HG03520 (cell line): ENCODE results near the gene SIM1.
"Not testable (repeated sequence)": the region's sequence is repeated elsewhere in the genome, so short reads cannot be mapped to it uniquely, and the experiment has no call there.

ENCODE experiments used
- ATAC-seq: cut with Tn5 transposase; IDR thresholded peaks from one replicate; pipeline ENCODE4 v1.9.1; 2021; ENCODE audit warnings: mild to moderate bottlenecking, moderate library complexity; ENCODE audit not compliant: unreplicated experiment

Gene SIM1

DNA sequence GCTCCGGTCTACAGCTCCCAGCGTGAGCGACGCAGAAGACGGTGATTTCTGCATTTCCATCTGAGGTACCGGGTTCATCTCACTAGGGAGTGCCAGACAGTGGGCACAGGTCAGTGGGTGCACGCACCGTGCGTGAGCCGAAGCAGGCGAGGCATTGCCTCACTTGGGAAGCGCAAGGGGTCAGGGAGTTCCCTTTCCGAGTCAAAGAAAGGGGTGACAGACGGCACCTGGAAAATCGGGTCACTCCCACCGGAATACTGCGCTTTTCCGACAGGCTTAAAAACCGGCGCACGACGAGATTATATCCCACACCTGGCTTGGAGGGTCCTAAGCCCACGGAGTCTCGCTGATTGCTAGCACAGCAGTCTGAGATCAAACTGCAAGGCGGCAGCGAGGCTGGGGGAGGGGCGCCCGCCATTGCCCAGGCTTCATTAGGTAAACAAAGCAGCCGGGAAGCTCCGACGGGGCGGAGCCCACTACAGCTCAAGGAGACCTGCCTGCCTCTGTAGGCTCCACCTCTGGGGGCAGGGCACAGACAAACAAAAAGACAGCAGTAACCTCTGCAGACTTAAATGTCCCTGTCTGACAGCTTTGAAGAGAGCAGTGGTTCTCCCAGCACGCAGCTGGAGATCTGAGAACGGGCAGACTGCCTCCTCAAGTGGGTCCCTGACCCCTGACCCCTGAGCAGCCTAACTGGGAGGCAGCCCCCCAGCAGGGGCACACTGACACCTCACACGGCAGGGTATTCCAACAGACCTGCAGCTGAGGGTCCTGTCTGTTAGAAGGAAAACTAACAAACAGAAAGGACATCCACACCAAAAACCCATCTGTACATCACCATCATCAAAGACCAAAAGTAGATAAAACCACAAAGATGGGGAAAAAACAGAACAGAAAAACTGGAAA lies 109.7 kb downstream of the SIM1 start:
- not testable (repeated sequence) for ATAC-seq

DNA sequence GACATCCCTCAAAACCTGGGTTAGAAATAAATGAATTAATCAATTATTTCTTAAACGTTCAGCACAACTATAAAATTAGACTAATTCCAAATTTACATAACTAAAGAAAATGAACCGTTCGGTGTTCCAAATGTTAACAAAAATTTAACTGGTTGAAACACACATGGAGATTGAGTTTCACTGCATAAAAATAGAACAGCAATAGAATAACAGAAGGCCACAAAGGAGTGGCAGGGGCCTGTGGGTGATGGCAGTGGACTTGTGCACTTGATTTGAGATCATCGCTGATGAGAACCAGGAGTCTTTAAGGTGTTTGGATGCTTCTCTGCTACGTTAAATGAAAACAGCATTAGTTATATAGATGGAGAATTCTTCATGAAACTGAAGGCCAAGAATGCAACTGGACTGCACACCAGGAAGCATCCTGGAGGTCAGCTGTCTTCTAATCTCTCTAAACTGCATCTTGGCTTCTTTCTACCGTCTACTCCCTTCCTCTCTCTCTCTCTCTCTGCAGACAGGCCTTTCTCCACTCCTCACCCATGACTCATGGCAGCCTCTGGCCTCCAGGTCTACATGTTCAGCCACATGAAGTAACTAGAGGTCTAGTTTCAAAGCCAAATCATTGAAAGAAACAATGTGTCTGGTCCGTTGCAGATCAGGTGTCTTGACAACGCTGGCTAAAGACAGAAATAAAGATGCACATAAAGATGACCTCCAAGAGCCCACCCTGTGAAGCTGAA lies 111.3 kb downstream of the SIM1 start:
- no peak for ATAC-seq

DNA sequence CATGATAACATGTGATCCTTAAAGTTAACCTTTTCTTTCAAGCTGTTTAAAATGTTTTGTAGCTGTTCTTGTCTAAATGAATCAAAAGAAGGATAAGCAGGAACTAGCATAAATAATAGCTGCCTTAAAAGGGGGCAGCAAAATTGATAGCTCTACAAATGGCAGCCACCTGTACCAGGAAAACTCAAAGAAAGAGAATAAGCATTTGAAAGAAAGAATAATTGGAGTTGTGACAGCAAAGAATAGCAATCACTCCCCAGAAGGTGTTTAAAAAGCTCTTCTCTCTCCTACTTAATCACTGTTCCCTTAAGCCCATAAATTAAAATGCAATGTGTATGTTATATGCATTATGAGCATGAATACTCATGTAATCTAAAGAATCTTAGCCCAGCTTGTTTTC lies 114.6 kb downstream of the SIM1 start:
- no peak for ATAC-seq

DNA sequence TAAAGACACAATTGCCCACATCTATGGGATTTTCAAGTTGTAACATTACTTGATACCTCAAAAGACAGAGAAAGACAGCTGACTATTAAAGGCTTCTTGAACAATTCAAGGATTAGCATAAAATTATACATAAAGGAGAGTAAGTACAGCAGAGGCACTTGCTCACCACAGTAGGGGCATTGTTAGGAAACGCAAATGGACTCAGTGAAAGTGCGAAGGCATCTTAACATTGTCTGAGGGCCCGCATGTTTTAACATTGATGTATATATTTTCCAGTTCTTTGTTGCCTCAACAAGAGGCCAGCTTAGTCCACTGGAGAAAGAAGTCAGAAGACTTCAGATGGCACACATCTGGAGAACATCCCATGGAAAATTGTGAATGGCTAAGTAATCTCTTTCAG lies 115.4 kb downstream of the SIM1 start:
- no peak for ATAC-seq

DNA sequence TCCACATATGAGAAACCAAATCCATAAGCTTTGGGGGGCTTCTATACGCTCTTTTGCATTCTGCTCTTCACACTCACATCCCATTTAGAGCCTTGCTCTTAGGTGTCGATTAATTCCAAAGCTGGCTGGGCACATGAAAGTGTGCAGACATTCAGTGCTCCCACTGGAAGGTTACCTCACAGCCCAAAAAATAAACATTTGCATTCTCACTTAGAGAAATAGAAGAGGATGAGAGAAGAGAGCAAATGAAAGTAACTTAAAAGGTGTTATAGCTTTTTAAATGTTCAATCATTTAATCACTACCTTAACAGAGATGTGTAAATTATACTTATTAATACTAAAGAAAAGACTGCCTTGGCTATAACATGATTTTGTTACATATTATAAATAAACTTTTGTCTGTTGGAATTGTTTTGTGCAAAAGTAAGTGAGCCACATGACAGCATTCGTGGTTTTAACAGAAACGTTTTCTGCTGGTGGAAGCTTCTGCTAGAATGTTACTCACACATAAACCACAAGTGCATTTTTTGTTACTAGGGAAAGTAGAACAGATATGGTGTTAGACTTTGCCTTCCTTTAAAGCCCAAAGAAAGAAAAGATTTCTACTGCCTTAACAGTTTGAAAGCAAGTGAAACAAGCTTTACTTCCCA lies 116.7 kb downstream of the SIM1 start:
- no peak for ATAC-seq

DNA sequence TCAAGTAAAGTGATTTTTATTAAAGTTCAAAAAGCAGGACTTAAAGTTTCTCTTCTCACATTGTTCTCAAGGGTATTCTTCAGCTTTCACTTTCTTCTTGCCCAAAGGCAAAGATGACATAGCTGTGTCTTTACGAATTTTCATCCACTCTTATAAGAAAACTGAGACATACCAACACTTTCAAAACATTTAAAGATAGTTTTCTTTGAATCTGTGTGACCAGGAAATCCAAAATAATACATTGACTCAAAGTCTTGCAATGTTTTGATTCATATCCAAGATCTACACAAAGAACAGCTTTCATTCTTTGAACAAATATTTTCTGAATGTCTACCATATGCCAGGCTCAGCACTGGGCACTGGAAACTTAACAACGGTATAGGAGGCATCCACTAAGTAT lies 117.9 kb downstream of the SIM1 start:
- ATAC-seq = no peak

DNA sequence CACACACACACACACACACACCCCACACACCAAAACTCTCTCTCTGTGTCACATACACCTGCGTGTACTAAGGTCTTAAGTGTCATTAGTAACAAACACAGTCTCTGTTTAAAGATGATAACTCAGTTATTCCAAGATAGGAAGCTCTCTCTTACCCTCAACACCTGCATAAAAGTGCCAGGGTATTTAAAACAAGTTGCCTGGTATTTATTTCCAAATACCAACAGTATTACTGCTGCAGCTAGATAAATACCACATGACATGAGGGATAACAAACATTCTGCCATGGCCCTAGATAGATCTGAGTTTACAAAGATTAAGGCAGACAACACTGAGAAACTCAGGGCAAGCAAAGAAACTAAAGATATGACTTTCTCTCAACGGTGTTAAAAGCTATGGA lies 118.5 kb downstream of the SIM1 start:
- no peak for ATAC-seq

DNA sequence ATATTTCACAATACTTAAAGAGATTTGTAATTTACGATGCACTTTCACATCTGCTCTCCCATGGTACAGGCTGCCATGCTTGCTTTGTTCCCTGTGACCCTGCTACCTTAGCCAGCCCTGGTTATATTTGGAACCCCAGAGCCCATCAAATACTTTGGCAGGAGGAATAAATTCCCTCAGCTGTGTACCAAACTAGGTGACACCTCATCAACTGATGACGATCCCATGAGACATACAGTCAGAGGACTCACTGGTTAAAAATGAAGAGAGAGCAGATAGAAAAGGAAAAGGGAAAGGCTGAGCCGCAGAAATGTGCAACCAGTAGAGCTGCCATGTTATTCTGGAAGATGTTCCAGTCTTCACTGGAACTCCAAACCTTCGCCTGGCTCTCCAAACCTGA lies 120.0 kb downstream of the SIM1 start:
- no peak for ATAC-seq

DNA sequence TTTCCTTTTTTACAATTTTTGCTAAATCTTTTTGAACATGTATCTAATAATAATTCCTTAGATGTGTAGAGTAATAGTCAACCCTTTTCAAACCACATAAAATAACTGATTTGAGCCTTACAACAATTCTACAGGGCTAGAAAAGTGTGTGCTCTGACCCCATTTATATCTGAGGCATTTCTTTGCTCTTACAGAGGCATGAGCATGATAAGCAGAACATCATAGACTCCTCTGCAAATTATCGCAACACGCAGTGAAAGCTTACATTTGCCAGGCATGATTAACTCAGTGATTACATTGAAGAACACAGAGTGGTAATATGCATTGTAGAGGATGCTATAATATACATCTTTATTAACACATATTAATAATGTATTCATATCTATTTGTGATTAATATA lies 120.4 kb downstream of the SIM1 start:
- ATAC-seq = no peak

DNA sequence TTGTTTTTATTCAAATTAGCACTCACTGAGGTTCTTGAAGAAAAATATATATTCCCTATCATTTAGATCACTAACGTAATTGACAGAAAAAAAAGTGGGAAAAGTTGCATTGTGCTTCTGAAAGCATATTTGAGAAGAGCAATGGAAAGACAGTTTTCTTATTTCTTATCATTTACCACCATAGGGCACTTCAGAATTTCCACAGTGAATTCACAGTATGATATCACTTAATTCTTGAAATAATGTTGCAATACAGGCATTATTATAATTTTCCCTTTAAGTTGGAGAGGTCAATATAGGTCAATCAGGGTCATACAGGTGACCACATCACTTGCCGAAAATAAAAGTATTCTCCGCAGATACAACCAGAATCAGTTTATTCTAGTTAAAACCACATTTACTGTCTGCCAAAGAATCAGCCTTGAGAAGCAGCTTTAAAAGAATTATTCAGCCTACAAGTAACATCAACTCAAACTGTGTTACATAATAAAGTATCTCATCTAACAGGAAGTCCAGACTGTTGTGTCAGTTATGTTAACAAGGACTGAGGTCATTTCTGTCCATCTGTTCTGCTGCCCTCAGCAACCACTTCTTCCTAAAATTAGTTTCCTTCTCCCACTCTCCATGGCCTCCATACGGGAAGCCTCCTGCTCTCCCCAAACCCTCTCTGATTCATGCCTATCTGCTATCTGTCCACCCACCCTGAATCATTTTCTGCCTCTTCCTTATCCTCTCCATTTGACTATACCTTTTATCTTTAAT lies 121.2 kb downstream of the SIM1 start:
- ATAC-seq = no peak

DNA sequence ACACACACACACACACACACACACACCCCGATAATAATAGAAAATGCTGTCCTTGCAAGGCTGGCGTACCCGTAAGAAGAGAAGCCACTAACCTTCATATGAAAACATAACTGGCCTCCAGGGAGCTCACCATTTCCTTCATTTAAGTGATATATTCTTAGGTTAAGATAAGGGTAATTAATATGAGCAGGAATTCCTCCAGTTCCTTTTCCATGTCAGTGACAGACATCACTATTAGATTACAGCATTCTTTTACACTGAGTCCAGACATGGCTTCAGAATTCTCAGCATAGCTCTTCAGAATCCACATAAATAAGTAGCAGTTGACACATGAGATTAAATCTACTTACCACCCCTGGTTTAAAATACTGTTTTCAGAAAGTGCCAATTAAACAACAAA lies 121.9 kb downstream of the SIM1 start:
- ATAC-seq = no peak

DNA sequence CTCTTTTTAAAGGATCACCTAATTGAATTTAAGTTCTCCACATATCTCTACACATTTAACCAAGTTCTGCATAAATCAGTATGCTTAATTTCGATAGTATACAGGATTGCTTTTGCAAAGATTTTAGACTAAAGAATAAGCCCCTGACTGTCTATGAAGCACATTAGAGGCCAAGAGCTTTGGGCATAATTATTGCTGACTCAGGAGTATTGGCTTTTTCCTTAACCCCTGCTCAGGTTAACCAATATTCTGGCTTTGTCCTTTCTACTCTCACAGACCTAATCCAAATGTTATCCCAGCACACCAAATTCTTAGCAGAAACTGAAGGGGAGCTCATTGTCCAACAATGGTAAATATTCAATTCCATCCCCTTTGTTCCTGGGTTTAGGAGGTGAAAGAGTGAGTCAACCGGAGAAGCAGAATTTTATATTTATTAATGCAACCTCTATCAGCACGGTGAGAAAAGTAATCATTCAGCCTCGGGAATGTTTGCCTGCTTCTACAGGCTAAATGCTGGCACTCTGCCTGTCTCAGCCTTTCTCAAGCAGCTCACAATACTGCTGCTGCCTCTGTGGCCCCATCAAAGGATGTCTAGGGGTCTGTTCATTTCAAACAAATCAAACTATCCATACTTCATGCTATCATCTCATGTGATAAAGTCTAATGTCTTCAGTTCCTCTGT lies 125.0 kb downstream of the SIM1 start:
- ATAC-seq = no peak

DNA sequence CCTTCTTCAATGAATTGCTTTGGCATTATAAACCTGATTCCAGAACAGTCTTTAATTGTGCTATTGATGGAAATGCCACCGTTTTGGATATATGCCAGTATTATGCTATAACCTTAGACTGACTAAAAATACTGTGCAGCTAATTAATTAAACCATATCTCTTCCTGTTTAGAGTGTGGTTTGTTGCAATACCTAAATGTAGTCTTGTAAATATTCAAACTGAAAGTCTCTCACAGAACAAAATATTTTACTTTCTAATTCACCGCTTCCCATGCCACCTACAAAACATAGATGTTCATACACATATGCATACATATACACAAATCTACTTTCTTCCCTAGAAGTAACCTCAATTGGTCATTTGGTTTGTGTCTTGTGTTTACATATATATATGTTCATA lies 126.6 kb downstream of the SIM1 start:
- ATAC-seq = no peak

DNA sequence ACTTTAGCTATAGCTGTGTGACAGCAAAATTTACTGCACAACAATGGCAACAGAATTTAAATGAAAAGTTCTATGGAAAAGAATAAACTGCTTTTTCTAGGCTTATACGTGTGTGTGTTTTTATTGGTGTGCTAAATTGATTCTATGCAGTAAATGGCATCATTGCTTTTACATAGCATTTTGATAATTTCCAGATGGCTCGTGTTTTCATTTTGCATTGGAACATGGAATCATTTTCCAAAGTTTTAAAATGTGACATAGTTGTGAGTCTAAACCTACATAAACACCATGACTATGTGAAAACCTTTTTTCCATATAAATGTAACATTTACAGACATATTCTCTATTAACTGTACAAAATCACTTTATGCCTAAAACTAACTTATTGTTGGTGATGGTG lies 127.8 kb downstream of the SIM1 start:
- no peak for ATAC-seq

DNA sequence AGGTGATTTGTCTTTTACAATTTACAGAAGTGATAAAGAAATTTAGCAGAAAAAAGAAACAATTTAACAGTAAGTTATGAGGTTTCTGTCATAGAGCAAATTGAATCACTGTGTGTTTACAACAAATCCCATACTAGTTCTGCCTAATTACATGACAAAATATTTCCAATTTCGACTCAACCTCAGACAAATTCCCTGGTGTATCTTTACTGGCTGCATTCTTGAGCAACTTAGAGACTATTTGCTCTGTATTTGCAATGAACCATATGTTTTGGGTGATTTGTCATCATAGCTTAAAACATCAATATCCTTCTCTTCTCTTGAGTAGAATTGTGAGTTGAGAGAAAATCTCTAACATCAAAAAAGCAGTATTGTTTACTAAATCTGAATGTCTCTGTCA lies 128.7 kb downstream of the SIM1 start:
- no peak for ATAC-seq
